ENCODE results near the gene RAB21.

GRCh38 chr12:71838231-71838630 is 83.6 kb downstream of the RAB21 start:
- no peak for TF ChIP-seq GATA2 (IDR thresholded peaks at IDR 0.05; ENCODE audit: low read depth, low read length)
- no peak for TF ChIP-seq GATA3 (IDR thresholded peaks at IDR 0.05; ENCODE audit: low read depth, low read length)

Measured in SH-SY5Y (cell line).